H1 (cell line): ENCODE results near the gene ETV7. TPM values are rescaled to one million over a fixed set of nuclear protein-coding genes. Genes with fewer than 3 reads are reported as not detected.

Experiments used
- CTCF ChIA-PET: fragments of 300-600 bp; sonication (Branson Sonifier 250); formaldehyde crosslinking; loops from one replicate; lab custom pipeline; 2021; ENCODE audit not compliant: partially characterized antibody; lab: Charles Lee
- POLR2A ChIA-PET: fragments of 300-600 bp; sonication (Branson Sonifier 250); formaldehyde crosslinking; loops from one replicate; lab custom pipeline; 2021; ENCODE audit warnings: inconsistent platforms; ENCODE audit not compliant: partially characterized antibody; lab: Charles Lee
- DNase-seq, 2 experiments: peaks; one replicate each; pipeline versions ENCODE4 v3.0.0 to v3.0.0-alpha.2; 2010 to 2022; ENCODE audit warnings: low spot score in 2 of 2, low read depth in 1 of 2, mixed read lengths in 1 of 2
- FAIRE-seq: peaks from 2 replicates; lab custom pipeline; 2011; peaks lifted over from hg19 to GRCh38; lab: Jason Lieb, UNC
- H2AFZ ChIP-seq: 2 replicates; pipeline ENCODE4 v1.8.1; 2012; ENCODE audit warnings: low read length, inconsistent platforms
- H2AK5ac ChIP-seq: 2 replicates; pipeline ENCODE4 v1.6.1; 2013; ENCODE audit warnings: low read depth, low read length
- H2BK120ac ChIP-seq: replicated peaks from 2 replicates; pipeline ENCODE3; 2013; ENCODE audit warnings: low read depth, low read length, inconsistent platforms
- H2BK12ac ChIP-seq: 2 replicates; pipeline ENCODE4 v1.6.1; 2013; ENCODE audit warnings: low read depth, low read length
- H2BK15ac ChIP-seq: 2 replicates; pipeline ENCODE4 v1.6.1; 2013; ENCODE audit warnings: low read length
- H2BK20ac ChIP-seq: 2 replicates; pipeline ENCODE4 v1.6.1; 2013; ENCODE audit warnings: low read length
- H2BK5ac ChIP-seq: 2 replicates; pipeline ENCODE4 v1.6.1; 2013; ENCODE audit warnings: low read depth, low read length
- H3K14ac ChIP-seq: 2 replicates; pipeline ENCODE4 v1.6.1; 2013; ENCODE audit warnings: inconsistent platforms; ENCODE audit not compliant: insufficient read length
- H3K18ac ChIP-seq: 2 replicates; pipeline ENCODE4 v1.6.1; 2013; ENCODE audit warnings: low read length; ENCODE audit errors: extremely low read depth
- H3K23ac ChIP-seq: 2 replicates; pipeline ENCODE4 v1.6.1; 2013; ENCODE audit warnings: inconsistent platforms; ENCODE audit not compliant: insufficient read length
- H3K23me2 ChIP-seq: 2 replicates; pipeline ENCODE4 v1.6.1; 2013; ENCODE audit warnings: low read depth, low read length
- H3K27ac ChIP-seq: 2 replicates; pipeline ENCODE4 v1.6.1; 2011; ENCODE audit warnings: low read depth, low read length, inconsistent platforms
- H3K27me3 ChIP-seq, 4 experiments: replicated peaks in 1 of 4; 1 replicate in 1 of 4; 2 replicates in 3 of 4; pipeline versions ENCODE4 v1.6.1 to v1.8.1; 2011 to 2013; ENCODE audit warnings: low read length in 3 of 4, mild to moderate bottlenecking in 3 of 4, inconsistent platforms in 2 of 4, mixed read lengths in 2 of 4, moderate library complexity in 1 of 4; ENCODE audit not compliant: control insufficient read depth in 3 of 4, insufficient read depth in 3 of 4; ENCODE audit errors: extremely low read depth in 1 of 4
- H3K36me3 ChIP-seq, 4 experiments: 2 replicates each; pipeline versions ENCODE4 v1.6.1 to v1.8.1; 2011 to 2013; ENCODE audit warnings: mild to moderate bottlenecking in 4 of 4, low read length in 3 of 4, moderate library complexity in 2 of 4, control low read depth in 1 of 4, inconsistent platforms in 1 of 4; ENCODE audit not compliant: insufficient read depth in 4 of 4, control insufficient read depth in 2 of 4
- H3K4ac ChIP-seq: replicated peaks from 2 replicates; pipeline ENCODE3; 2013; ENCODE audit warnings: low read length, low read depth, mixed read lengths, inconsistent platforms; ENCODE audit not compliant: insufficient read length
- H3K4me1 ChIP-seq, 4 experiments: replicated peaks in 1 of 4; 1 replicate in 1 of 4; 2 replicates in 3 of 4; pipeline versions ENCODE4 v1.6.1 to v1.8.1; 2011 to 2013; ENCODE audit warnings: low read length in 3 of 4, inconsistent platforms in 2 of 4, mixed read lengths in 1 of 4; ENCODE audit not compliant: insufficient read depth in 4 of 4, control insufficient read depth in 3 of 4
- H3K4me2 ChIP-seq, 2 experiments: 2 replicates each; pipeline versions ENCODE4 v1.6.1 to v1.8.1; 2011 to 2013; ENCODE audit warnings: low read depth in 2 of 2, low read length in 2 of 2, control low read depth in 1 of 2, inconsistent platforms in 1 of 2, mild to moderate bottlenecking in 1 of 2; ENCODE audit not compliant: insufficient read depth in 1 of 2
- H3K4me3 ChIP-seq, 4 experiments: fragments of 200-600, 300-600 bp in 1 of 4; sonication (generic), shearing (Covaris generic), sonication (Bioruptor Twin) in 1 of 4; 2 replicates each; pipeline versions ENCODE4 v1.5.1 to v1.8.1; 2011 to 2016; ENCODE audit warnings: low read length in 4 of 4, low read depth in 3 of 4, control low read depth in 2 of 4, inconsistent platforms in 2 of 4, mild to moderate bottlenecking in 2 of 4, mixed read lengths in 1 of 4, moderate library complexity in 1 of 4; ENCODE audit not compliant: insufficient read depth in 2 of 4; ENCODE audit errors: extremely low read depth in 1 of 4
- H3K56ac ChIP-seq: replicated peaks from 2 replicates; pipeline ENCODE3; 2013; ENCODE audit warnings: low read depth, mild to moderate bottlenecking, mixed read lengths, low read length, inconsistent platforms; ENCODE audit not compliant: insufficient read length
- H3K79me1 ChIP-seq: 2 replicates; pipeline ENCODE4 v1.6.1; 2013; ENCODE audit warnings: low read depth, low read length, control low read depth
- H3K79me2 ChIP-seq, 2 experiments: 2 replicates each; pipeline versions ENCODE4 v1.6.1 to v1.8.1; 2012 to 2013; ENCODE audit warnings: low read length in 2 of 2, mild to moderate bottlenecking in 2 of 2, inconsistent platforms in 1 of 2; ENCODE audit not compliant: insufficient read depth in 2 of 2, control insufficient read depth in 1 of 2
- H3K9ac ChIP-seq, 4 experiments: replicated peaks in 1 of 4; 1 replicate in 1 of 4; 2 replicates in 3 of 4; pipeline versions ENCODE4 v1.6.1 to v1.8.1; 2011 to 2013; ENCODE audit warnings: low read depth in 3 of 4, low read length in 3 of 4, control low read depth in 2 of 4, mild to moderate bottlenecking in 2 of 4, moderate library complexity in 2 of 4, inconsistent platforms in 1 of 4; ENCODE audit errors: extremely low read depth in 1 of 4
- H3K9me3 ChIP-seq, 2 experiments: 2 replicates each; pipeline versions ENCODE4 v1.6.1 to v1.8.1; 2012 to 2013; ENCODE audit warnings: mild to moderate bottlenecking in 2 of 2, moderate library complexity in 2 of 2, control low read depth in 1 of 2, inconsistent platforms in 1 of 2, low read depth in 1 of 2, low read length in 1 of 2, mixed read lengths in 1 of 2; ENCODE audit not compliant: insufficient read depth in 2 of 2
- H4K20me1 ChIP-seq, 2 experiments: replicated peaks in 1 of 2; 2 replicates each; pipeline versions ENCODE3 to v1.8.1; 2011 to 2013; ENCODE audit warnings: inconsistent platforms in 2 of 2, low read length in 2 of 2, mild to moderate bottlenecking in 1 of 2; ENCODE audit not compliant: insufficient read depth in 2 of 2, control insufficient read depth in 1 of 2
- H4K5ac ChIP-seq: 2 replicates; pipeline ENCODE4 v1.6.1; 2013; ENCODE audit warnings: low read length, low read depth, mixed read lengths, inconsistent platforms; ENCODE audit not compliant: insufficient read length
- H4K8ac ChIP-seq: 2 replicates; pipeline ENCODE4 v1.8.0; 2013; ENCODE audit warnings: mild to moderate bottlenecking, moderate library complexity, low read length, inconsistent platforms; ENCODE audit not compliant: insufficient read depth; ENCODE audit errors: extremely low read depth
- H4K91ac ChIP-seq: replicated peaks from 2 replicates; pipeline ENCODE3; 2013; ENCODE audit warnings: low read length, mixed read lengths, inconsistent platforms; ENCODE audit not compliant: insufficient read length
- CHD2 ChIP-seq: IDR thresholded peaks from 2 replicates; pipeline ENCODE4 v1.6.1; 2012; ENCODE audit warnings: low read length, improper control_type of control experiment
- FOSL1 ChIP-seq: IDR thresholded peaks from 2 replicates; pipeline ENCODE4 v1.6.1; 2011; ENCODE audit warnings: mild to moderate bottlenecking, low read depth, low read length, moderate library complexity; ENCODE audit not compliant: insufficient read depth
- GTF2F1 ChIP-seq: IDR thresholded peaks from 2 replicates; pipeline ENCODE4 v1.6.1; 2012; ENCODE audit warnings: low read depth, low read length, improper control_type of control experiment, borderline replicate concordance
- PHF8 ChIP-seq: fragments of 200-600 bp; sonication (generic); conservative IDR thresholded peaks from 2 replicates; pipeline ENCODE4 v1.7.1; 2012; ENCODE audit warnings: low read depth, mild to moderate bottlenecking, inconsistent platforms, low read length, moderate library complexity
- RBBP5 ChIP-seq: IDR thresholded peaks from 2 replicates; pipeline ENCODE4 v1.7.1; 2012; ENCODE audit warnings: low read depth, mild to moderate bottlenecking, inconsistent platforms, low read length, moderate library complexity, borderline replicate concordance
- RXRA ChIP-seq: IDR thresholded peaks from 2 replicates; pipeline ENCODE4 v1.6.1; 2011; ENCODE audit warnings: low read depth, mild to moderate bottlenecking, low read length, moderate library complexity; ENCODE audit not compliant: insufficient read depth
- SIRT6 ChIP-seq: IDR thresholded peaks from one replicate; pipeline ENCODE4 v1.7.1; 2012; ENCODE audit warnings: low read length, inconsistent platforms
- SRF ChIP-seq: IDR thresholded peaks from 2 replicates; pipeline ENCODE4 v1.6.1; 2011; ENCODE audit warnings: mild to moderate bottlenecking, low read depth, low read length, moderate library complexity
- TBP ChIP-seq: IDR thresholded peaks from 2 replicates; pipeline ENCODE4 v1.6.1; 2011; ENCODE audit warnings: low read depth, low read length, improper control_type of control experiment
- YY1 ChIP-seq: IDR thresholded peaks from 2 replicates; pipeline ENCODE4 v1.6.1; 2011; ENCODE audit warnings: low read depth, mild to moderate bottlenecking, low read length
- WGBS, 2 experiments: shearing (Covaris generic) in 1 of 2; methylation state at CpG; one replicate each; pipeline versions ENCODE4 v1.1.6 to v1.1.7; 2013 to 2015; ENCODE audit warnings: low lambda C conversion rate in 2 of 2, mixed read lengths in 2 of 2, inconsistent platforms in 1 of 2, low coverage in 1 of 2, missing lambda C conversion rate in 1 of 2; ENCODE audit not compliant: insufficient replicate concordance in 2 of 2, insufficient coverage in 1 of 2, insufficient read length in 1 of 2; ENCODE audit errors: extremely low coverage in 1 of 2, missing lambda C conversion rate in 1 of 2; 5-methylcytosine and 5-hydroxymethylcytosine counted together
- polyA plus RNA-seq, 7 experiments: library from polyadenylated mRNA; depleted of rRNA in 3 of 7; stranded (reverse) in 5 of 7; unstranded in 2 of 7; fragments of >200 nt in 5 of 7; fragments of 200-250 nt in 2 of 7; gene quantifications; 1 replicate in 5 of 7; 2 replicates in 1 of 7; 4 replicates in 1 of 7; pipeline versions ENCODE4 v1.2.1 to v1.2.3, GENCODE V29; 2011 to 2013; ENCODE audit warnings: missing spikeins in 2 of 7, mixed read lengths in 2 of 7
- total RNA-seq: library from RNA; stranded (reverse); fragmentation: NEBNext Ultra II Directional; extraction: Animal tissue kit (Norgen Biotek cat#: 25700); gene quantifications from 2 replicates; pipeline ENCODE4 v1.2.1, GENCODE V29; 2021

The ETV7 gene
- total and polyA plus RNA-seq, 2 of the 8 experiments (the other 6 are each of a cell fraction or from before 2014, with no cell fraction given) = 0.54 to 2.4 TPM

- no peak overlapping the region for H3K14ac ChIP-seq
- no peak overlapping the region for H2BK15ac ChIP-seq
- H3K9me3 ChIP-seq = no peaks in the 10 kb centered on the region
- WGBS, 2 experiments = 93% methylated on average over 20 of the region's 25 CpGs; no CpG with 5 or more reads in 1 of the 2 experiments
- H2BK20ac ChIP-seq = no peak overlapping the region
- no peaks in the 10 kb centered on the region for H3K23me2 ChIP-seq
- H3K27me3 ChIP-seq = peaks cover 0 to 1% (median 0%) of the 10 kb centered on the region in 4 experiments; a peak in 1 of 7 replicates
- H3K4ac ChIP-seq = no peak overlapping the region
- peak overlapping the region; percentile 43; the same call in 1 of the 2 replicates for H4K8ac ChIP-seq
- no peak overlapping the region for H3K56ac ChIP-seq
- no peak overlapping the region for H3K27ac ChIP-seq
- FAIRE-seq (no peak), DNase-seq (no peak)
- ChIA-PET POLR2A (interaction anchor here (1.2 to 1.5 kb wide), 2 partner anchors 12 to 24 kb away, joined by 3 to 6 read pairs; no protein-coding TSS in a partner anchor), CTCF (interaction anchor here (0.6 to 7.6 kb wide), 12 partner anchors 11 to 267 kb away, joined by 3 to 68 read pairs (median 4); no protein-coding TSS in a partner anchor)
- H2BK120ac ChIP-seq = no peak overlapping the region
- no peaks in the 10 kb centered on the region for H3K36me3 ChIP-seq
- H3K79me1 ChIP-seq = no peaks in the 10 kb centered on the region
- H3K4me2 ChIP-seq = no peak overlapping the region
- H3K23ac ChIP-seq = no peak overlapping the region
- no peaks in the 10 kb centered on the region for H4K20me1 ChIP-seq
- H3K79me2 ChIP-seq = no peaks in the 10 kb centered on the region
- H3K18ac ChIP-seq = no peak overlapping the region
- H2AK5ac ChIP-seq = no peak overlapping the region
- no peak overlapping the region for H2AFZ ChIP-seq
- no peak overlapping the region for H4K5ac ChIP-seq
- no peak overlapping the region for H2BK5ac ChIP-seq
- no peak overlapping the region for H3K9ac ChIP-seq
- H3K4me1 ChIP-seq = no peaks in the 10 kb centered on the region
- no peak overlapping the region for H3K4me3 ChIP-seq
- no peak overlapping the region for H4K91ac ChIP-seq
- no peak overlapping the region for H2BK12ac ChIP-seq
- TF ChIP-seq RXRA (no peak), YY1 (no peak), SRF (no peak), TBP (no peak), FOSL1 (no peak), CHD2 (no peak), RBBP5 (no peak), SIRT6 (no peak), PHF8 (no peak), GTF2F1 (no peak)
Measured at GRCh38 chr6:36362551-36363370, 24.7 kb downstream of the ETV7 start.
